ENCODE measurements around the gene DCX.

GRCh38 chrX:111355523-111356115 lies 56.4 kb downstream of the DCX start:
- TF ChIP-seq CTCF (IDR thresholded peaks at IDR 0.05; ENCODE audit: insufficient read depth, low read length, poor library complexity, severe bottlenecking) (no peak), EZH2phosphoT487 (conservative IDR thresholded peaks at IDR 0.05; ENCODE audit: low read length) (no peak)
